Astrocyte (in vitro differentiated cells and primary cell): ENCODE data around the gene ZIC3. TPM values are rescaled to one million over a fixed set of nuclear protein-coding genes. Genes with fewer than 3 reads are reported as not detected.
A peak's percentile ranks its signal among the peaks of the same experiment; 100 is the strongest.

Experiments
- DNase-seq: peaks from one replicate; pipeline ENCODE4 v3.0.0-alpha.2; 2010; ENCODE audit warnings: low read depth
- FAIRE-seq: peaks from 2 replicates; lab custom pipeline; 2011; peaks lifted over from hg19 to GRCh38; lab: Jason Lieb, UNC
- H2AFZ ChIP-seq: 2 replicates; pipeline ENCODE4 v1.6.0; 2012; ENCODE audit warnings: low read depth, low read length, inconsistent platforms
- H3K27ac ChIP-seq: 2 replicates; pipeline ENCODE4 v1.5.1; 2011; ENCODE audit warnings: low read depth, low read length, inconsistent platforms
- H3K27me3 ChIP-seq: 2 replicates; pipeline ENCODE4 v1.6.0; 2011; ENCODE audit warnings: low read length, inconsistent platforms; ENCODE audit not compliant: insufficient read depth
- H3K36me3 ChIP-seq: 2 replicates; pipeline ENCODE4 v1.5.1; 2011; ENCODE audit warnings: low read length, inconsistent platforms; ENCODE audit not compliant: insufficient read depth
- H3K4me1 ChIP-seq: 2 replicates; pipeline ENCODE4 v1.5.1; 2011; ENCODE audit warnings: low read length, inconsistent platforms; ENCODE audit not compliant: insufficient read depth
- H3K4me2 ChIP-seq: 2 replicates; pipeline ENCODE4 v1.6.0; 2012; ENCODE audit warnings: low read length, inconsistent platforms
- H3K4me3 ChIP-seq: 2 replicates; pipeline ENCODE4 v1.5.1; 2011; ENCODE audit warnings: low read depth, mild to moderate bottlenecking, low read length, inconsistent platforms; ENCODE audit not compliant: insufficient read depth
- H3K79me2 ChIP-seq: 2 replicates; pipeline ENCODE4 v1.6.0; 2012; ENCODE audit warnings: mild to moderate bottlenecking, low read length, inconsistent platforms; ENCODE audit not compliant: insufficient read depth
- H3K9ac ChIP-seq: 2 replicates; pipeline ENCODE4 v1.6.0; 2012; ENCODE audit warnings: mild to moderate bottlenecking, low read length, inconsistent platforms
- H3K9me3 ChIP-seq: 2 replicates; pipeline ENCODE4 v1.5.1; 2012; ENCODE audit warnings: low read depth, mild to moderate bottlenecking, low read length, inconsistent platforms; ENCODE audit not compliant: insufficient read depth
- H4K20me1 ChIP-seq: 2 replicates; pipeline ENCODE4 v1.6.0; 2012; ENCODE audit warnings: low read length, inconsistent platforms; ENCODE audit not compliant: insufficient read depth
- H3K27ac Mint-ChIP-seq: one replicate; pipeline ENCODE4 v1.8.0; 2021; ENCODE audit warnings: mild to moderate bottlenecking, mixed read lengths; ENCODE audit not compliant: unreplicated experiment
- H3K27me3 Mint-ChIP-seq: one replicate; pipeline ENCODE4 v1.8.0; 2021; ENCODE audit warnings: low read depth, mixed read lengths; ENCODE audit not compliant: unreplicated experiment
- H3K36me3 Mint-ChIP-seq: one replicate; pipeline ENCODE4 v1.8.0; 2021; ENCODE audit warnings: low read depth, mixed read lengths; ENCODE audit not compliant: unreplicated experiment
- H3K4me1 Mint-ChIP-seq: one replicate; pipeline ENCODE4 v1.8.0; 2021; ENCODE audit warnings: low read depth, mixed read lengths; ENCODE audit not compliant: unreplicated experiment
- H3K4me3 Mint-ChIP-seq: one replicate; pipeline ENCODE4 v1.8.0; 2021; ENCODE audit warnings: mild to moderate bottlenecking, moderate library complexity, mixed read lengths; ENCODE audit not compliant: unreplicated experiment
- H3K9me3 Mint-ChIP-seq: one replicate; pipeline ENCODE4 v1.8.0; 2021; ENCODE audit warnings: mild to moderate bottlenecking, mixed read lengths; ENCODE audit not compliant: unreplicated experiment
- CTCF ChIP-seq: IDR thresholded peaks from 2 replicates; pipeline ENCODE4 v1.5.1; 2011; ENCODE audit warnings: low read depth, mild to moderate bottlenecking, inconsistent platforms, low read length, moderate library complexity; ENCODE audit not compliant: insufficient read depth
- EZH2 ChIP-seq: IDR thresholded peaks from 2 replicates; pipeline ENCODE4 v1.6.1; 2012; ENCODE audit warnings: mild to moderate bottlenecking, low read length, inconsistent platforms; ENCODE audit not compliant: insufficient read depth
- total RNA-seq: library from RNA; stranded (reverse); gene quantifications from 2 replicates; pipeline ENCODE4 v1.2.1, GENCODE V29; 2021

The ZIC3 gene
- total RNA-seq, 1 donor from 2014 or later = 0.36 TPM

DNA sequence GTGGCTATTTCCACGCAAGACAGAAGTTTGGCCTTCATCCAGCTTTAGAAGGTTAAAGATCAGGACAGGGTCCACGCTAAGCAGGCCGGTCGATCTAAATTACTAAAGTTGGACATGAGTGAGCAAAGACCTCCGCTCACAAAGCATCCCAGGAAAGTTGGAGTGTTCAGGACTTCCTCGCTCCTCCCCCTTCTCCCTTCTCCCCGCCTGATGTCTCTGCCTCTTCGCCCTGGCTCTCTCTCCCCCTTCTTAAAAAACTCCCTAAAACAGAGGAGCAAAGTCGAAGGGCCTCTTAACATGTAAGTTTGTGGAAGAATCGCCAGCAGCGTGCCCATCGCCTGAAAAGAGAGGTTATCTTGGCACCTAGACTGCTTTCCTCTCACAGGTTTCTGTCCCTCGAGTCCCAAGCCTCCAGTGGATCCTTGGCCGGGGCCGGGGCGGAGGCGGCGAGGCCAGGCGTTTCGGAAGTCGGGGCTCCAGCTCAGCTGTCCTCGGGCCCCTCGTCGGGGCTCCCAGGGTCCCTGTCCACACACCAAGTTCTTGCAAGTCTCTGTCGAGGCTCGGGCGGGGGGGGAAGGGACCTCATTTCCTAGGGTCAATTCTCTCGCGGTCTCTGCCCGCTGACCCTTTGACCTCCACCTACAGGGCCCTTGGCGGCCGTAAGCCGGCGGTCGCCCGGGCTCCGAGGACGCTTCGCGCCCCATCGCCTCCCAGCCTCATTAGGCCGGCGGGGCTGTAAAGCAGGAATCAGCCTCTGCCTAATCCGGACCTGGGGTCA, 7.6 kb downstream of the ZIC3 start:
- Mint-ChIP-seq H3K36me3 (no peaks in the 10 kb centered on the region), H3K4me3 (no peak overlapping the region), H3K27me3 (peaks cover 21% of the 10 kb centered on the region), H3K27ac (peak overlapping the region; percentile 41), H3K9me3 (no peaks in the 10 kb centered on the region), H3K4me1 (no peaks in the 10 kb centered on the region)
- Histone ChIP-seq H3K79me2 (no peaks in the 10 kb centered on the region), H3K36me3 (no peaks in the 10 kb centered on the region), H2AFZ (no peak overlapping the region), H3K4me1 (no peaks in the 10 kb centered on the region), H4K20me1 (no peaks in the 10 kb centered on the region), H3K4me3 (no peak overlapping the region), H3K27ac (no peak overlapping the region), H3K9me3 (no peaks in the 10 kb centered on the region), H3K9ac (no peak overlapping the region), H3K27me3 (peaks cover 19% of the 10 kb centered on the region), H3K4me2 (peak overlapping the region; percentile 26)
- no peak for TF ChIP-seq EZH2
- DNase-seq (no peak), FAIRE-seq (no peak)

DNA sequence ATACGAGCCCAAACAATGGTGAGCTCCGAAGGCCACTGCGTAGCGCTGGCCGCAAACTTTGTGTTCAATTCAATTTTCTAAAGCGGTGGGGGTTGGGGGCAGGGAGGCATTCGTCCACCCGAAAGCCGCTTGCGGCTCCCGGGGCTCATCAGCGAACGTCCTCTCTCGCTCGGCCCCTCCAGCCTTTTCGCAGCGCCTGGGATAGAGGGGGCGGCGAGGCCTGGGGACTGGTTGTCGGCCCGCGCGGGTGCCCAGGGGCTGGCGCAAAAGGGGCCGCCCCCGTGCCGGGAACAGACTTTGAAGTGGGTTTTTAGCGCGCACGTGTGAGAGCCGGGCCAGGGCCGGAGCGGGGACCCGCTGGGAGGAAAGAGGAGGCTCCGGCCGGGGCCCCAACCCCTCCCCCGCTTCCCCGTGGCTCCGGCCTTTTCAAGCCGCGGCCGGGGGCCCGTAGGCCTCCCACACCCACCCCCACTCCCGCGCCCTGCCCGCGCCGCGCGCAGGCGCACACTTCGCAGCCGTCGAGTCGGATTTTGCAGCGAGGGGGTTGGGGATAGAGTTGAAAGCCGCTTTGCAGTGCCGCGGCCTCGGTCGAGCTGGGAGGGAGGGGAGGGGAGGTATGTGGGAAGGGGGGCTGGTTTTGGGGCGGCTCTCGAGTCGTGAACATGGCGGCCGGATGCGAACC, 8.3 kb downstream of the ZIC3 start:
- H3K9me3 Mint-ChIP-seq = no peaks in the 10 kb centered on the region
- H3K36me3 Mint-ChIP-seq = no peaks in the 10 kb centered on the region
- H3K4me3 ChIP-seq = no peak overlapping the region
- H2AFZ ChIP-seq = no peak overlapping the region
- H3K9me3 ChIP-seq = no peaks in the 10 kb centered on the region
- no peaks in the 10 kb centered on the region for H3K4me1 Mint-ChIP-seq
- peaks cover 21% of the 10 kb centered on the region for H3K27me3 Mint-ChIP-seq
- no peaks in the 10 kb centered on the region for H3K79me2 ChIP-seq
- H3K27me3 ChIP-seq = peaks cover 19% of the 10 kb centered on the region
- no peak overlapping the region for H3K4me3 Mint-ChIP-seq
- H3K36me3 ChIP-seq = no peaks in the 10 kb centered on the region
- DNase-seq (no peak), FAIRE-seq (no peak)
- peak overlapping the region; percentile 26 for H3K4me2 ChIP-seq
- no peak overlapping the region for H3K27ac ChIP-seq
- H4K20me1 ChIP-seq = no peaks in the 10 kb centered on the region
- H3K27ac Mint-ChIP-seq = no peak overlapping the region
- H3K9ac ChIP-seq = no peak overlapping the region
- H3K4me1 ChIP-seq = no peaks in the 10 kb centered on the region
- no peak for TF ChIP-seq EZH2
- TF ChIP-seq CTCF = no peak

DNA sequence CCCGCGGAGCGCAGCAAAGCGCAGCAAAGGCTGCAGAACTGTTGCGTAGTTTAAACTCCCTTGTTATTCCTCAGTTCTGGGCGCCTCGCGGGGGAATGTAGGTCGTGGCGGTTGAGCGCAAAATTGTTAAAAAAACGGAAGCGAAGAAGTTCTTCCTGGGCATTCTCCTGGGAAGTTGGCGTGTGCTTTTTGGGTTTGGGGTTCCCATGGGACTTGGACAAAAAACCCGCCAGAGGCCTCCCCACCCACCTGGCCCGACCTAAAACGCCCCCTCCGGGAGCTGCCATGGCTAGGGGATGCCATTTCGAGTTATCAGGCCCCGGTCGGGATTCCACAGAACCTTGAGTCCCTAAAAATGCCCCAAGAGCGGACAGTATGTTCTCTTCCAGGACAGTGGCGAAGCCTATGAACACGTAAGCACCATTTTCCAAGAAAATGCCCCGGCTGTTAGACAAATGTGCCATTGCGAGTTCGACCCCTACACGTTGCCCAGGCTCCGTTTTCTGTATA, 8.9 kb downstream of the ZIC3 start:
- Histone ChIP-seq H3K36me3 (no peaks in the 10 kb centered on the region), H3K4me3 (no peak overlapping the region), H4K20me1 (no peaks in the 10 kb centered on the region), H3K9ac (no peak overlapping the region), H3K79me2 (no peaks in the 10 kb centered on the region), H3K4me1 (no peaks in the 10 kb centered on the region), H3K27ac (no peak overlapping the region), H3K9me3 (no peaks in the 10 kb centered on the region), H3K4me2 (no peak overlapping the region), H2AFZ (no peak overlapping the region), H3K27me3 (peaks cover 16% of the 10 kb centered on the region)
- H3K27me3 Mint-ChIP-seq = peaks cover 21% of the 10 kb centered on the region
- DNase-seq = no peak
- TF ChIP-seq CTCF = no peak
- no peak for TF ChIP-seq EZH2
- H3K4me3 Mint-ChIP-seq = peak overlapping the region; percentile 34
- H3K27ac Mint-ChIP-seq = peak overlapping the region; percentile 18
- no peaks in the 10 kb centered on the region for H3K36me3 Mint-ChIP-seq
- no peaks in the 10 kb centered on the region for H3K4me1 Mint-ChIP-seq
- FAIRE-seq = no peak
- H3K9me3 Mint-ChIP-seq = no peaks in the 10 kb centered on the region
